ENCODE measurements around the gene ACTL7A. TPM values are rescaled to one million over a fixed set of nuclear protein-coding genes. Genes with fewer than 3 reads are reported as not detected.
A peak's percentile ranks its signal among the peaks of the same experiment; 100 is the strongest.

ACTL7A gene
- total and polyA plus RNA-seq, 9 of the 15 experiments (the other 6 are each of a cell fraction or from before 2014, with no cell fraction given), result not detected

GRCh38 chr9:108903420-108904103 lies 41.5 kb downstream of the ACTL7A start (continued):
- no peak for TF ChIP-seq SP2 (IDR thresholded peaks at IDR 0.05; ENCODE audit: extremely low read depth, low read depth, low read length, poor library complexity, severe bottlenecking)
- peak; percentile 32; the same call in 1 of the 2 replicates for TF ChIP-seq NFE2 (IDR thresholded peaks at IDR 0.05; ENCODE audit: low read depth)
- TF ChIP-seq JUN (IDR thresholded peaks at IDR 0.05; ENCODE audit: borderline replicate concordance, low read depth, low read length), result peak; percentile 83
- TF ChIP-seq JUN (CRISPR knock-in tag; IDR thresholded peaks at IDR 0.05; ENCODE audit: borderline replicate concordance), result no peak
- TF ChIP-seq MTA1 (IDR thresholded peaks at IDR 0.05; ENCODE audit: borderline replicate concordance), result peak; percentile 70; the same call in 1 of the 2 replicates
- TF ChIP-seq KAT8 (IDR thresholded peaks at IDR 0.05; ENCODE audit: low read depth), result no peak
- peak; percentile 91 for TF ChIP-seq ARID1B (IDR thresholded peaks at IDR 0.05)
- TF ChIP-seq MAFG (tag; conservative IDR thresholded peaks at IDR 0.05), result no peak
- TF ChIP-seq MYNN (IDR thresholded peaks at IDR 0.05), result no peak
- no peak for TF ChIP-seq MYNN (CRISPR knock-in tag; IDR thresholded peaks at IDR 0.05)
- TF ChIP-seq RBM15 (IDR thresholded peaks at IDR 0.05; ENCODE audit: insufficient read depth, low read length), result no peak
- no peak for TF ChIP-seq CCAR2 (IDR thresholded peaks at IDR 0.05; ENCODE audit: low read depth, low read length)

- POLR2A ChIA-PET, result interaction anchor here (0.6 to 0.9 kb wide), 2 partner anchors 11 to 12 kb away, joined by 3 read pairs; no protein-coding TSS in a partner anchor
- H3K9ac ChIP-seq (ENCODE audit: insufficient read depth in 1 of 2, low read depth in 2 of 2, low read length in 2 of 2), result no peak overlapping the region
- H3K27ac ChIP-seq (ENCODE audit: extremely low read depth, low read depth, low read length), result no peak overlapping the region
- H3K36me3 ChIP-seq (ENCODE audit: control insufficient read depth, insufficient read depth, low read length), result peaks cover 88% of the 10 kb centered on the region
- DNase-seq (ENCODE audit: extremely low read depth in 1 of 4, low spot score in 3 of 4), result no peak
- no peaks in the 10 kb centered on the region for H4K20me1 ChIP-seq (replicated peaks; ENCODE audit: control insufficient read depth, insufficient read depth, low read length)
- WGBS (ENCODE audit: insufficient coverage, low coverage, missing lambda C conversion rate), result 94% methylated on average over 3 of the region's 3 CpGs
- H3K4me2 ChIP-seq (ENCODE audit: insufficient read depth, low read length), result no peak overlapping the region; the same call in 1 of the 2 replicates
- H3K9me3 ChIP-seq (replicated peaks; ENCODE audit: control insufficient read depth, insufficient read depth, low read depth, low read length), result no peaks in the 10 kb centered on the region
- H3K4me1 ChIP-seq (replicated peaks in 1 of 2; ENCODE audit: control insufficient read depth in 2 of 2, insufficient read depth in 2 of 2, low read length in 2 of 2), result peaks cover 0 to 12% of the 10 kb centered on the region in 2 experiments; a peak in 3 of 5 replicates
- no TSS peak for BruUV-seq (replicated peaks)
- in situ Hi-C loops (cut with MboI) (no loop called here), intact Hi-C loops (cut with micrococcal nuclease) (no loop called here)
- no peak overlapping the region for H3K4me3 ChIP-seq
- no peaks in the 10 kb centered on the region for H3K27me3 ChIP-seq (ENCODE audit: control insufficient read depth in 2 of 2, insufficient read depth in 2 of 2, low read length in 2 of 2)
- H2AFZ ChIP-seq (ENCODE audit: low read depth, low read length), result no peak overlapping the region
- no peak for ATAC-seq
- H3K79me2 ChIP-seq (ENCODE audit: control insufficient read depth, insufficient read depth, low read length), result no peaks in the 10 kb centered on the region
- FAIRE-seq, result no peak
- no peaks in the 10 kb centered on the region for H3K9me1 ChIP-seq (ENCODE audit: control insufficient read depth, insufficient read depth, low read length)
- CTCF ChIA-PET (ENCODE audit: low intra/inter-chr PET ratio), result no interaction called here
- TF ChIP-seq MED1 (CRISPR knock-in tag; IDR thresholded peaks at IDR 0.05; ENCODE audit: borderline replicate concordance) (no peak), HSF4 (CRISPR knock-in tag; IDR thresholded peaks at IDR 0.05; ENCODE audit: borderline replicate concordance) (no peak), ZNF175 (CRISPR knock-in tag; IDR thresholded peaks at IDR 0.05; ENCODE audit: low read depth) (peak; percentile 8; the same call in 1 of the 2 replicates)
These were observed 42.1 kb downstream of the ACTL7A start for GRCh38 chr9:108904161-108904560.

Measured in K562 (cell line).